H9 (cell line): ENCODE results near the gene CAV3. TPM values are rescaled to one million over a fixed set of nuclear protein-coding genes. Genes with fewer than 3 reads are reported as not detected.

Experiments used
- DNase-seq: peaks from one replicate; pipeline ENCODE4 v3.0.0-alpha.2; 2017
- H2AFZ ChIP-seq: one replicate; pipeline ENCODE4 v1.6.1; 2013; ENCODE audit warnings: mild to moderate bottlenecking, low read length, control low read depth, moderate library complexity
- H2AK5ac ChIP-seq: 2 replicates; pipeline ENCODE4 v1.6.1; 2013; ENCODE audit warnings: low read length, control low read depth, mixed read lengths; ENCODE audit not compliant: insufficient read length
- H2BK120ac ChIP-seq: one replicate; pipeline ENCODE4 v1.6.1; 2013; ENCODE audit warnings: low read depth, mild to moderate bottlenecking, low read length, control low read depth, inconsistent platforms; ENCODE audit not compliant: poor library complexity, severe bottlenecking
- H2BK12ac ChIP-seq: 2 replicates; pipeline ENCODE4 v1.6.1; 2013; ENCODE audit warnings: low read length, control low read depth, mixed read lengths, low read depth; ENCODE audit not compliant: insufficient read length
- H2BK15ac ChIP-seq: 2 replicates; pipeline ENCODE4 v1.6.1; 2013; ENCODE audit warnings: low read depth, low read length, control low read depth
- H2BK20ac ChIP-seq: one replicate; pipeline ENCODE4 v1.6.1; 2013; ENCODE audit warnings: low read depth, mild to moderate bottlenecking, low read length, control low read depth, inconsistent platforms; ENCODE audit not compliant: poor library complexity, severe bottlenecking
- H2BK5ac ChIP-seq: 2 replicates; pipeline ENCODE4 v1.6.1; 2013; ENCODE audit warnings: low read length, control low read depth, mixed read lengths; ENCODE audit not compliant: insufficient read length
- H3K14ac ChIP-seq: 2 replicates; pipeline ENCODE4 v1.6.1; 2013; ENCODE audit warnings: low read length, control low read depth; ENCODE audit not compliant: insufficient read depth
- H3K18ac ChIP-seq: 2 replicates; pipeline ENCODE4 v1.6.1; 2013; ENCODE audit warnings: low read depth, mild to moderate bottlenecking, mixed read lengths, low read length, control low read depth; ENCODE audit not compliant: insufficient read length
- H3K23ac ChIP-seq: 2 replicates; pipeline ENCODE4 v1.6.1; 2013; ENCODE audit warnings: low read length, control low read depth, mixed read lengths, low read depth; ENCODE audit not compliant: insufficient read length
- H3K23me2 ChIP-seq: 2 replicates; pipeline ENCODE4 v1.6.1; 2013; ENCODE audit warnings: low read depth, mild to moderate bottlenecking, mixed read lengths, low read length, control low read depth; ENCODE audit not compliant: insufficient read length, poor library complexity, severe bottlenecking
- H3K27ac ChIP-seq: 2 replicates; pipeline ENCODE4 v1.5.1; 2013; ENCODE audit warnings: low read length, control low read depth, mixed read lengths, low read depth; ENCODE audit not compliant: insufficient read length
- H3K27me3 ChIP-seq: 2 replicates; pipeline ENCODE4 v1.6.1; 2013; ENCODE audit warnings: low read length, control low read depth, inconsistent platforms; ENCODE audit not compliant: insufficient read depth
- H3K4ac ChIP-seq: 2 replicates; pipeline ENCODE4 v1.6.1; 2013; ENCODE audit warnings: low read depth, mild to moderate bottlenecking, control low read depth, inconsistent platforms, low read length, moderate library complexity
- H3K4me1 ChIP-seq: 2 replicates; pipeline ENCODE4 v1.6.1; 2013; ENCODE audit warnings: low read length, control low read depth, inconsistent platforms; ENCODE audit not compliant: insufficient read depth
- H3K4me2 ChIP-seq: 2 replicates; pipeline ENCODE4 v1.6.1; 2013; ENCODE audit warnings: low read length, control low read depth, mixed read lengths; ENCODE audit not compliant: insufficient read length, insufficient read depth
- H3K56ac ChIP-seq: 2 replicates; pipeline ENCODE4 v1.6.1; 2013; ENCODE audit warnings: low read depth, mild to moderate bottlenecking, mixed read lengths, low read length, control low read depth; ENCODE audit not compliant: insufficient read length
- H3K79me1 ChIP-seq: 2 replicates; pipeline ENCODE4 v1.6.1; 2013; ENCODE audit warnings: low read depth, mild to moderate bottlenecking, moderate library complexity, low read length, control low read depth, inconsistent platforms; ENCODE audit not compliant: insufficient read depth, poor library complexity, severe bottlenecking
- H3K79me2 ChIP-seq: 2 replicates; pipeline ENCODE4 v1.6.1; 2013; ENCODE audit warnings: low read length, control low read depth, inconsistent platforms; ENCODE audit not compliant: insufficient read depth
- H3K9ac ChIP-seq: 2 replicates; pipeline ENCODE4 v1.6.1; 2013; ENCODE audit warnings: low read length, control low read depth, mixed read lengths; ENCODE audit not compliant: insufficient read length; ENCODE audit errors: extremely low read depth
- H3K9me3 ChIP-seq: one replicate; pipeline ENCODE4 v1.6.1; 2013; ENCODE audit warnings: low read depth, low read length, inconsistent platforms; ENCODE audit not compliant: control insufficient read depth
- H3T11ph ChIP-seq: one replicate; pipeline ENCODE4 v1.6.1; 2013; ENCODE audit warnings: mild to moderate bottlenecking, low read length, control low read depth, inconsistent platforms
- H4K20me1 ChIP-seq: one replicate; pipeline ENCODE4 v1.6.1; 2013; ENCODE audit not compliant: control insufficient read depth, insufficient read length, insufficient read depth
- H4K5ac ChIP-seq: 2 replicates; pipeline ENCODE4 v1.6.1; 2013; ENCODE audit warnings: low read depth, mild to moderate bottlenecking, mixed read lengths, low read length, control low read depth; ENCODE audit not compliant: insufficient read length
- H4K8ac ChIP-seq: replicated peaks from 2 replicates; pipeline ENCODE4 v1.6.1; 2013; ENCODE audit warnings: low read length, control low read depth, mixed read lengths, low read depth; ENCODE audit not compliant: insufficient read length
- H4K91ac ChIP-seq: 2 replicates; pipeline ENCODE4 v1.6.1; 2013; ENCODE audit warnings: low read depth, mild to moderate bottlenecking, moderate library complexity, mixed read lengths, low read length, control low read depth; ENCODE audit not compliant: insufficient read length
- H3K27ac Mint-ChIP-seq, 3 experiments: 2 replicates in 2 of 3; 3 replicates in 1 of 3; pipeline ENCODE4 v1.8.0; 2020 to 2021; ENCODE audit warnings: mixed read lengths in 3 of 3, mild to moderate bottlenecking in 1 of 3, moderate library complexity in 1 of 3
- H3K27me3 Mint-ChIP-seq: 2 replicates; pipeline ENCODE4 v1.8.0; 2021; ENCODE audit warnings: low read depth, mild to moderate bottlenecking, moderate library complexity, mixed read lengths
- H3K36me3 Mint-ChIP-seq, 3 experiments: 2 replicates in 2 of 3; 3 replicates in 1 of 3; pipeline ENCODE4 v1.8.0; 2020 to 2021; ENCODE audit warnings: low read depth in 3 of 3, mixed read lengths in 3 of 3; ENCODE audit not compliant: insufficient read depth in 1 of 3
- H3K4me1 Mint-ChIP-seq, 2 experiments: 2 replicates each; pipeline ENCODE4 v1.8.0; 2020; ENCODE audit warnings: mixed read lengths in 2 of 2
- H3K4me3 Mint-ChIP-seq, 2 experiments: 2 replicates in 1 of 2; 3 replicates in 1 of 2; pipeline ENCODE4 v1.8.0; 2020 to 2021; ENCODE audit warnings: mild to moderate bottlenecking in 2 of 2, mixed read lengths in 2 of 2, moderate library complexity in 1 of 2
- H3K9me3 Mint-ChIP-seq, 2 experiments: 2 replicates in 1 of 2; 3 replicates in 1 of 2; pipeline ENCODE4 v1.8.0; 2020; ENCODE audit warnings: mild to moderate bottlenecking in 2 of 2, mixed read lengths in 2 of 2, moderate library complexity in 1 of 2
- CTCF ChIP-seq: fragments of 200-600 bp; sonication (generic); conservative IDR thresholded peaks from 3 replicates; pipeline ENCODE4 v1.8.0; 2021; ENCODE audit warnings: antibody characterized with exemption, mild to moderate bottlenecking
- WGBS: extraction: QIAGEN DNeasy Blood & Tissue Kit; methylation state at CpG from one replicate; pipeline ENCODE4 v1.1.7; 2013; ENCODE audit warnings: missing lambda C conversion rate, low lambda C conversion rate, mixed read lengths; ENCODE audit not compliant: insufficient read length; ENCODE audit errors: extremely low coverage; 5-methylcytosine and 5-hydroxymethylcytosine counted together
- total RNA-seq: library from RNA; stranded (reverse); gene quantifications from 2 replicates; pipeline ENCODE4 v1.2.1, GENCODE V29; 2021

CAV3 gene
- total RNA-seq, 1 experiment from 2014 or later = not detected

DNA sequence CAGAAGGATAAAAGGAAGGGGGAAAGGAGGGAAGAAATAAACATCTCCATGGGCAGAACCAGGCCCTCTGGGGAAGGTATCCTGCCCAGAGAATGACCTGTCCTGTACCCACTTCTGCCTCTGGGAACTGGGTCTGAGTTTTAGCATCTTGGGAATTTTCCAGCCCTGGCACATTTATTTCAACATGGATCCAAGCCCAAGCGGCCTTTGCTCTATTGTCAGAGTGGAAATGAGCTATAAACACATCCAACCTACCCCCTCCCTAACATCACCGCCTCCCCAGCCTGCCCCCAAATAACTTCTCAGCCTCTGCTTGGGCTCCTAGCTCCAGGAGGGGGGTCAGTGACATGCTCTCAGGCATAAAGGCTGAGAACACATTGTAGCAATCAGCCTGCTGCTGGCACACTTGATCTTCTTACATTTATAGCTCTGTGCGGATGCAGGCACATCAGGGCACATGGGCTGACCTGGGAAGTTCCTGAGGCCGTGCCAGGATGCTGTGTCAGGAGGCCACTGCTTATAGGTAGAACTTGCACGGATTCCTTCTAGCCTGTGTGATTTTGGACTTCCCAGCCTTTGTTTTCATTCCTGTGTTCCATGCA lies 40.4 kb downstream of the CAV3 start:
- no peak overlapping the region for H3K4me2 ChIP-seq
- H3K9me3 Mint-ChIP-seq = no peaks in the 10 kb centered on the region

More for the DNA sequence above, 40.4 kb downstream of the CAV3 start:
- Mint-ChIP-seq H3K4me1 (peaks cover 23 to 31% of the 10 kb centered on the region in 2 experiments), H3K27ac (no peak overlapping the region), H3K36me3 (peaks cover 0 to 3% (median 0%) of the 10 kb centered on the region in 3 experiments; a peak in 2 of 7 replicates), H3K4me3 (no peak overlapping the region), H3K27me3 (peaks cover 37% of the 10 kb centered on the region)
- no peak for TF ChIP-seq CTCF
- Histone ChIP-seq H4K91ac (no peak overlapping the region), H3K27me3 (no peaks in the 10 kb centered on the region; the same call in 1 of the 2 replicates), H3K23me2 (peaks cover 2% of the 10 kb centered on the region), H3K9me3 (no peaks in the 10 kb centered on the region), H3K14ac (no peak overlapping the region), H2BK20ac (no peak overlapping the region), H2BK120ac (no peak overlapping the region), H3K18ac (no peak overlapping the region), H2AFZ (no peak overlapping the region), H3K4me1 (peaks cover 2% of the 10 kb centered on the region; the same call in 1 of the 2 replicates), H2BK5ac (no peak overlapping the region), H2BK15ac (no peak overlapping the region), H3K56ac (no peak overlapping the region), H3T11ph (no peak overlapping the region), H4K5ac (no peak overlapping the region), H2BK12ac (no peak overlapping the region), H4K8ac (no peak overlapping the region), H3K4ac (no peak overlapping the region), H3K23ac (no peak overlapping the region), H3K27ac (no peak overlapping the region), H4K20me1 (no peaks in the 10 kb centered on the region), H3K9ac (no peak overlapping the region), H3K79me1 (no peaks in the 10 kb centered on the region), H3K79me2 (no peaks in the 10 kb centered on the region), H2AK5ac (no peak overlapping the region)
- DNase-seq = no peak
- WGBS = no CpG with 5 or more reads among the region's 5 CpGs
